NCI-H82 treated with DMSO at 0.1 percent for 48 hours (cell line): ENCODE data around the gene SCYL1.

Source experiments
- DNase-seq: peaks from one replicate; lab custom pipeline; 2025; ENCODE audit not compliant: unreplicated experiment; lab: John Stamatoyannopoulos, UW

The SCYL1 gene

DNA sequence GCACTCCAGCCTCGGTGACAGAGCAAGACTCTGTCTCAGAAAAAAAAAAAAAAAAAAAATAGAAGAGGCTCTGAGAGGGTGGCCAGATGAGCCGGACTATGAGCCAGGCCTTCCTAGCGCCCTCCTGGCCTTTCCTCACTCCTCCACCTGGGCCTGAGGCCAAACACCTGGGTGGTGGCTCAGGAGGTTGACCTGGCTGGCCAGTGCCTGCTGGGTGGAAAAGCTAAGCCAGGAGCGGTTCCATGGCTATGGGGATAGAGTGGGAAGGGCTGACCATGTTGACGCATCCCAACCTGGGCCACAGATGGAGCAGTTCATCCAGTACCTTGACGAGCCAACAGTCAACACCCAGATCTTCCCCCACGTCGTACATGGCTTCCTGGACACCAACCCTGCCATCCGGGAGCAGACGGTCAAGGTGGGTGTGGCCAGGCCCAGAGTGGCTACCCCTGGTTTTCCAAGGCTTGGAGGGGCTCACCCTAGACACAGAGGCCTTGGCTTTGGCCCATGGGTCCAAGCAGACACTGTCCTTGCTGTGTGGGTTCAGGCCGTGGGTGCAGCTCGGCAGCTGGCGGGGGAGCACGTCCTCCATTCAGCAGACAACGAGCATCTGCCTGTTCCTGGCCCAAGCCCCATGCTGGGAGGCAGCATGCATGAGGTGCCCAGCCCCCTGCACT, 7.6 kb downstream of the SCYL1 start:
- DNase-seq: no peak

DNA sequence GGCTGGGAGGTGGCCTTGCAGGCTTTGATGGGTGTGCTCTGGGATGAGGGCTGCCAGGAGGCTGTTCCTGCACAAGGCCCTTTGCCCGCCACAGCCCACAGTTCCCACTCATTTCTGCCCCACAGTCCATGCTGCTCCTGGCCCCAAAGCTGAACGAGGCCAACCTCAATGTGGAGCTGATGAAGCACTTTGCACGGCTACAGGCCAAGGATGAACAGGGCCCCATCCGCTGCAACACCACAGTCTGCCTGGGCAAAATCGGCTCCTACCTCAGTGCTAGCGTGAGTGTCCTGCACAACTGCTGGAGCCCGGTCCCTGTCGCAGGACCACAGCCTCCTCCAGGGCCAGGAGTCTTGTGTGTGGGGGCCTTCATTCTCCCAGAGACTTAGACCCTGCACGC, 10.2 kb downstream of the SCYL1 start:
- no peak for DNase-seq

DNA sequence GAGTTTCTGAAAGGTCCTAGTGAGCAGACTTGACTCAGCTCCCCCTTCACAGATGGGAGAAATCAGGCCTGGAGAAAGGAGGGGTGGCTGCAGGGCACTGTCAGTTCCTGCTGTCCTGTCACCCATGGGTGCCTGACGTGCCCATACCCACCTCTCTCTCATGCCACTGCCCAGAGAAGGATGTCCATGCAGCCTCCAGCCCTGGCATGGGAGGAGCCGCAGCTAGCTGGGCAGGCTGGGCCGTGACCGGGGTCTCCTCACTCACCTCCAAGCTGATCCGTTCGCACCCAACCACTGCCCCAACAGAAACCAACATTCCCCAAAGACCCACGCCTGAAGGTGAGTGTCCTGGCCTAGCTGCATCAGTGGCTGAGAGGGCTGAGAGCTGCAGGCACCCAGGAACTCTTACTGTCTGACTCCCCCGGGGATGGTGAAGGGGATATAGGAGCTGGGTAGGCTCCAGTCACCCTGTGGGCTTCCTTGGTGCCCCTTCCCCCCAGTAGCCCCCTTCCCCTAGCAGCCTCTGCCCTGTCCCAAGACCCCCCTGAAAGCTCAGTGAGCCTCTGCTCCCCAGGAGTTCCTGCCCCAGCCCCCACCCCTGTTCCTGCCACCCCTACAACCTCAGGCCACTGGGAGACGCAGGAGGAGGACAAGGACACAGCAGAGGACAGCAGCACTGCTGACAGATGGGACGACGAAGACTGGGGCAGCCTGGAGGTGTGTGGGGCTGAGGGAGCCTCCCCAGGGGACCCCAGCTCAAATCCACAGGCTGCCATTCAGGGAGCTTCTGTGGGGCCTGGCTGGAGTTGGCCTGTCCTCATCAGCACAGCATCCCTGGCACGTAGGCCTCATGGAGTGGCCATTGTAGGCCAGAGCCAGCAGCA, 11.8 kb downstream of the SCYL1 start:
- DNase-seq: no peak

DNA sequence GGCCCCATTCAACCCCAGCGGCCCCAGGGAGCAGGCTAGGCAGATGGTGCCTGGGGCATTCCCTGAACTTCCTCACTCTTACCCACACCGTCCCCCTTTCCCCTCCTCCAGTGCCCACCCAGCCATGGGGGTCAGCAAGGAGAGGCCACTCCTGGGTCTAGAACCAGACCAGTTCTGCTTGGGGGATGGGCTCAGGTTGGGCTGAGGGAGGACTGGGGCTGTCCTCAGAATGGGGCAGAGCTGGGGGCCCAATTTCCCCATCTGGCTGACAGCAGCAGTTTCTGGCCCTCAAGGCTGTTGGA, 12.4 kb downstream of the SCYL1 start:
- DNase-seq: no peak

DNA sequence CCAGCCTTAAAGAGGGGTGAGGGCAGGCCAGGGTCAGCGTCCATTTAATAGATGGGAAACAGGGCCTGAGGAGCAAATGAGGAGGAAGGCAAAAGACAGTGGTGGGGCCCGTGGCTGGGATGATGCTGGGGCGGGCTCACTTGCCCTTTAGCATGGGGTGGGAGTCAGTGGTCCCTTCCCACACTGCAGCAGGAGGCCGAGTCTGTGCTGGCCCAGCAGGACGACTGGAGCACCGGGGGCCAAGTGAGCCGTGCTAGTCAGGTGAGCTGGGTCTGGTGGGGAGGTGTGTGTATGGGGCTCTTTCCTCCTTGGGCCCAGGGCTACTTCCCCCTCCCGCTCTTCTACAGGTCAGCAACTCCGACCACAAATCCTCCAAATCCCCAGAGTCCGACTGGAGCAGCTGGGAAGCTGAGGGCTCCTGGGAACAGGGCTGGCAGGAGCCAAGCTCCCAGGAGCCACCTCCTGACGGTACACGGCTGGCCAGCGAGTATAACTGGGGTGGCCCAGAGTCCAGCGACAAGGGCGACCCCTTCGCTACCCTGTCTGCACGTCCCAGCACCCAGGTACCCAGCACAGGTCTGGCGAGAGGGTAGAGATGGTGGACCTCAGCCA, 12.8 kb downstream of the SCYL1 start:
- DNase-seq: no peak

DNA sequence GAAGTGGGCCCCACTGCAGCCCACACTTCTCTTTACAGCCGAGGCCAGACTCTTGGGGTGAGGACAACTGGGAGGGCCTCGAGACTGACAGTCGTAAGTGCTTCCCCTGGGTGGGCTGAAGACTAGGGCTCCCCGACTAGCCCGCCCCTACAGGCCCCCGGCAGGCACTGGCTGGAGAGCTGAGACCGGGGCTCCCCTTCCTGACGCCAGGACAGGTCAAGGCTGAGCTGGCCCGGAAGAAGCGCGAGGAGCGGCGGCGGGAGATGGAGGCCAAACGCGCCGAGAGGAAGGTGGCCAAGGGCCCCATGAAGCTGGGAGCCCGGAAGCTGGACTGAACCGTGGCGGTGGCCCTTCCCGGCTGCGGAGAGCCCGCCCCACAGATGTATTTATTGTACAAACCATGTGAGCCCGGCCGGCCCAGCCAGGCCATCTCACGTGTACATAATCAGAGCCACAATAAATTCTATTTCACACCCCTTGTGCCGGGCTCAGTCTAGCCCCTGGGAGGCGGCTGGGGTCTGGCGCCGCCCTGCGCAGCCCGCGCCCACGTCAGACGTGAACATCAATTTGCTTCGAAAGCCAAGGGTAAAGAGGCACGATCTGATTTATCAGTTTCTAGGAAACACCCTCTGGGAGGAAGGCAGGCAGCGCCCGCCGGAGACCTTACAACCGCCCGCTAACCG, 13.5 kb downstream of the SCYL1 start:
- DNase-seq: no peak

DNA sequence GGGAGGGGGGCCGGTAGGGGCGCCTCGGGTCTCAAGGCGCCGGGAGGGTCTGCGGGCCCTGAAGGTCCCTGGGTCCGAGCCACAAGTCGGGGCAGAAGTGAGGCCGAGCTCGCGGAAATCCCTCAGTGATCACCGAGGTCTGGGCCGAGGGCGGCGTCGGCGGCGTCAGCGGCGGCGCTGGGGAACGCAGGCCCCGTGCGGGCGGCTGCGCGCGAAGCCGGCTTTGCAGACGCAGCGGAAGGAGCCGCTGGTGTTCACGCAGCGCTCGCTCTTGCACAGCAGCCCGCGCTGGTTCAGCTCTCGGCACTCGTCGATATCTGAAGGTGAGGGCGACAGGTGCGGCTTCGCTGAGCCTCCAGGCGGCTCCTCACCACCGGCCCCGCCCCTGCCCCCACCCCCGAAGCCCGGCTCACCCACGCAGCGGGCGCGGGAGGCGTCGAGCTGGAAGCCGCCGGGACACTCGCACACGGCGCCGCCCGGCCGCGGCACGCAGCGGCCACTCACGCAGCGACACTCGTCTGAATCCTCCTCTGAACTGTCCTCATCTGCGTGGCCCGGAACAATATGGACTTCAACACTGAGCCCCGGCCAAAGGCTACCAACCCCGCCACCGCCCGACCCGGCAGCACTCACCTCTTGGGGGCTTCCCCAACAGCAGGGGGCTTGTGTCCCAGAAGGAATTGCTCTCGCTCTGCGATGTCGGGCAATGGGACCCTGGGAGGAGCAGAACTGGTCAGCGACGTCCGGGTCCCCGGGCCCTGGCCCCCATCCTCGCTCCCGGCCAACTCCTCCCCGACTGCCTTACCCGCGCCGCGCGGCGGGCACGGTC, 14.2 kb downstream of the SCYL1 start:
- no peak for DNase-seq

DNA sequence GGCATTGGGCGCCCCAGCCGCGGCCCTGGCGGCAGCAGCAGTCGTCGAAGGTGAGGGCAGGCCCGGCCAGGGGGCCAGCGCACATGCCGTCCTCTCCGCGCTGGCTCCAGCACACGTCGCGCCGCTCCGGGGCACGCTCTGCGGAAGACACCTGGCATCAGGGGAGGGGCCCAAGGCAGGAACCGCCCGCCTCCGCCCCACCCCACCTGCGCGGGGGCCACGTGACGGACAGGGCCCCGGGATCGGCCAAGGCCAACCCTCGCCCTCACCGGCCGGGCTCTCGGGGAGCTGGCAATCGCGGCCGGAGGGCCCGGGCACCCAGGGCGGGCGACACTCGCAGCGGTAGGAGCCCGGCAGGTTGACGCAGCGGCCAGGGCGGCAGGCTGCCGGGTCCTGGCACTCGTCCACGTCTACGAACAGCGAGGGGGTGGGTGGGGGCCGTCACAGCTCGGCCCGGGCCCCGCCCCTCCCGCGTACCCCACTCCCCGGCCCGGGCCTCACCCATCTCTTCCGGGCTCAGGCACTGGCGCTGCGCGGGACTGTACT, 14.9 kb downstream of the SCYL1 start:
- DNase-seq: no peak

DNA sequence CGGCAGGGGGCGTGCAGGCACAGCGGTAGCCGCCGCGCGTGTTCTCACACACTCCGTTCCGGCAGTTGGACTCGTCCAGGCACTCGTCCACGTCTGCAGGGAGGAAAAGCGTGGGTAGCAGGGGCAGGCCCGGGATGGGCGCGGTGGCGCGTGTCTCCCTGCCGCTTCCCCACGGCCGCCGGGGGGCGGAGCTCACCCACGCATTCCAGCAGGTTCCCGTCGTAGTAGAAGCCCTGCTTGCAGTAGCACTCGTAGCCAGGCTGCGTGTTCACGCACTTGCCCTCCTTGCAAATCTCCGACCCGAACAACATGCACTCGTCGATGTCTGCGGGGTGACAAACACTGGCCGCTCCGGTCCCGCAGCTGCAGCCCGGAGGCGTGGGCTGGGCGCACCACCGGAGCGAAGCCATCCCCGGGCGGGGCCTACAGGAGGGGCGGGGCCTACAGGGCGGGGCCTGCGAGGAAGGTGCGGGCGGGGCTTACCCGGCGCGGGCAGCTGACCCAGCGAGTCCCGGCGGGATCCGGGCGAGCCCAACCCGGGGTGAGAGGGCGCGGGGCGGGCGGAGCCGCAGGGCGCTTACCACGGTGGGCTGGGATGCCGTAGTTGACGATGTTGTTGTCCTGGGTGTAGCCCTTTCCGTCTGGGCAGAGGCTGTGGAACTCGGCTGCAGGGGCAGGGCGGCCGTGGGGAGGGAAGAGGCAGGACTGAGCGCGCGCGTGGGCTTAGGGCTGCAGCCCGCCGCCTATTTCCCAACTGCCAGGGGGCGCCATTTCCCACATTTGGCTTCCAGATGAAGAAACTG, 15.6 kb downstream of the SCYL1 start:
- peak; percentile 19 for DNase-seq

DNA sequence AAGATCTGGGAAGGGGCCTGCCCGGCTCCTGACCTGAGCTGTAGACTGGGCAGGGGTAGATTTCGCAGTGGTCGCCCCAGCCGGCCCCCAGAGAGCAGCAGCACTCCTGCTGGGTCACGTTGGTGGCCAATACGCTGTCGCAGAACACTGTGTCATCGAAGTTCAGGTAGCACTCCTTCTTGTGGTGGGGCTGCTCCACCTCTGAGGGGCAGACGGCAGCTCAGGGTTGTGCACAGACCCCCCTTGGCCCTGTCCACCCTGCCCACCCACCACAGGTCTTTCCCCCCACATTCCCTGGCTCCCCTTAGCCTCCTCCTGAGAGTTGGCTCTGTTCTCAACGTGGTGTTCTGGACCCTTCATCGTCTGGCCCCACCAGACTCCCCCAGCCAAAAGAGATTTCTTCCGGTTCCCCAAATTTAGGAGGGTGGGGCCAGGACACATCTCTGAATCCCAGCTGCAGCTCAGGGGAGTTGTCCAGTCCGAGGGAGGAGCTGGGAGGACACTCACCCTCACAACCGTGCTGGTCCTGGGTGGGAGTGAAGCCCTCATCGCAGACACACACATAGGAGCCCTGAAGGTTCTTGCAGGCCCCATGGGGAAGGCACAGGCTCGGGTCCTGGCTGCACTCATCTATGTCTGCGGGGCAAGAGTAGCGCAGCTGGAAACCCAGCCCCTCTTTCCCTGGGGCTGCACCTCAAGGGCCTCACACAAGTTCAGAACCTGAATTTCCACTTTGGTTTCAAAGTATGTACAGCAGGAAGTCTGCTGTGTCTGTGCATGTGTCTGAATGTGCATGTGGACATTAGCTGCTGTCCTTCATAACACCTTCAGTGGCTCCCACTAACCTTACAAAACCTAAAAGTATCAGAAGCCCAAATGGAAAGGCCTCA, 16.5 kb downstream of the SCYL1 start:
- no peak for DNase-seq

DNA sequence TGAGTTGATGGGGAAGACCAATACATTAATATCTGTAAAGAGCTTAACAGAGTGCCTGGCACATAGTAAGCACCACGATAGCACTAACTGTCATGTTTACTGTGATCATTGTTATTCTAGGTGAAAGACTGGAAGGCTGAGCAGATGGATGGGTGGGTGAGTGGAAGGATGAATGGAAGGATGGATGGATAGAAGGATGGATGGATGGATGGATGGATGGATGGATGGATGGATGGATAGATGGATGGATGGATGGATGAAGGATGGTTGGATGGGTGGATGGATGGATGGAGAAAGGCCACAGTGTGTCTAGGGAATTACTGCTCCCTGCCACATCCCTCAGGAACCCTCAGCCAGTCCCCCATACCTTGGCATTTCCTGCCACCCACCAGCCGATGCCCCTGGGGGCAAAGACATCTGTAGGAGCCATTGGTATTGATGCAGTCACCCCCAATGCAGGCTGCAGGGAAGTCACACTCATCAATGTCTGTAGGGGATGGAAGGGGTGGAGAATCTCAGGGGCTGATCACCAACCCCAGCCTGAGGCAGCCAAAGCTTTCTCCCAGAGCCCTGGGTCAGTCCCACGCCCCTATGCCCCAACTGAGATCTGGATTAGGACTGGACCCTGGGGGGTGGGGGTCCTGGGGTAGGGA, 18.0 kb downstream of the SCYL1 start:
- no peak for DNase-seq

DNA sequence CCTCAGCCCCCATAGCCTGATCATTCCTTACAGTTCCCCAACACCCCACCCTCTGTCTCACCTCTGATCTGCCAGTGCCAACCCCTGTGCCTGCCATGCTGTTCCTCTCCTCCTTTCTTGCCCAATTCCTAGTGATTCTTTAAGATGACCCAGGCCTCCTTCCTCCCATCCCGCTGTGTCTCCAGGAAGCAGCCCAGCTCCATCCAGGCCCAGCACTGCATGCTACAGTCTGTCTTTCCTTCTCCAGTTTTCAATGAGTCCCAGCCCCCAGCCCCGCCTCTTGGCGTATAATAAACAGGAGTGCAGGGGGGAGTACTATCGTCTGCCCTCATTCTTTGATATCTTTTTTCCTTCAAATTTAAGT, 21.0 kb downstream of the SCYL1 start:
- DNase-seq: no peak

DNA sequence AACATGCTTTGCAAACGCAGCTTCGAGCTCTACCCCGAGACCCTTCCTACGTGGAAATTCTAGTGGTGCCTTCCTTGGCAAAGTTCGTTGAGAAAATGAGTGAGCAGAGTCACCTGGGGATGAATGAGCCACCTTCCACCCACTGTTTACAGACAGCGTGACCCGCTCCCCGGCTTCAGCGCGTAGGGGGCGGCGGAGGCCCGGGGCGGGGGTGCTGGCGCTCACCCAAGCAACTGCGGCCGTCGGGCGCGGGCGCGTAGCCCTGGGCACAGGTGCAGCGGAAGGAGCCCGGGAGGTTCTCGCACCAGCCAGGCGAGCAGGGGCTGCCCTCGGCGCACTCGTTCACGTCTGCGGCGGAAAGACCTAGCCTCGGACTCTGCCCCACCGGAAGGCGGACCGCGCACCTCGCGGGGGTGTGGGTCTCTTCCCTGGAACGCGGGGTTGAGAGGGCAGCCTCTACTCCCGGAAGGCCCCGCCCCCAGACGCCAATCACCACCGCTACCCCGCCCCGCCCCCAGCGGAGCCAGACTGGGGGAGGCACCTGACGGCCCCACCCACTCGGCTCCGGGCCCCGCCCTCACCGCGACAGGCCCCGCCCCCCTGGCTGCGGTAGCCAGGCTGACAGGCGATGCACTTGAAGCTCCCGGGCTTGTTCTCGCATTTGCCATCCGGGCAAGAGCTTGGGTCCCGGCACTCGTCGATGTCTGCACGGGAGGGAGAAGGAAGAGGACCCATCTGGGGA, 21.5 kb downstream of the SCYL1 start:
- DNase-seq: peak; percentile 48

DNA sequence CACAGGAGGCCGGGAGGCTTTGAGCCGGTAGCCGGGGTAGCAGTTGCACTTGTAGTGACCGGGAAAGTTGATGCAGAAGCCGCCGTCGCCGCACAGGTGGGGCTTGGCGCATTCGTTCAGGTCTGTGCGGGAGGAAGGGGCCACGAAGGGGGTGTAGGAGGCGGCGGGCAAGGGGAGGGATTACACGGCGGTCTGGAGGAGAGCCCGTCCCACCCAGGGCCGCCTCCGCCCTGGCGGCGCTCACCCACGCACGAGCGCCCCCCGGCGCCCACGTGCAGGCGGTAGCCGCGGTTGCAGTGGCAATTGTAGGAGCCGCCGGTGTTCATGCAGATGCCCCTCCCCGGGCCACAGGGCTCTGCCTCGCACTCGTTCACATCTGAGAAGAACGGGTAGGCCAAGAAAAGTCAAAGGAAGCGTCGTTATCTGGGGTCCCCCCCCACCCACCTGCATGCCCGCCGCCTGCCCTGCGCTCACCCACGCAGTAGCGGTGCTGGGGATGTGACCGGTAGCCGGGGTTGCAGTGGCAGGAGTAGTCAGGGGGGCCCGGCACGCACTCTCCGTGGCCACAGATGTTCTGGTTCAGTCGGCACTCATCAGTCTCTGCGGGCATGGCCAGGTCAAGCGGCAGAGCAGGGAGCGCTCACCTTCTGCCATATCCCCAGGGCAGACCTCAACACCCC, 22.7 kb downstream of the SCYL1 start:
- DNase-seq: no peak

DNA sequence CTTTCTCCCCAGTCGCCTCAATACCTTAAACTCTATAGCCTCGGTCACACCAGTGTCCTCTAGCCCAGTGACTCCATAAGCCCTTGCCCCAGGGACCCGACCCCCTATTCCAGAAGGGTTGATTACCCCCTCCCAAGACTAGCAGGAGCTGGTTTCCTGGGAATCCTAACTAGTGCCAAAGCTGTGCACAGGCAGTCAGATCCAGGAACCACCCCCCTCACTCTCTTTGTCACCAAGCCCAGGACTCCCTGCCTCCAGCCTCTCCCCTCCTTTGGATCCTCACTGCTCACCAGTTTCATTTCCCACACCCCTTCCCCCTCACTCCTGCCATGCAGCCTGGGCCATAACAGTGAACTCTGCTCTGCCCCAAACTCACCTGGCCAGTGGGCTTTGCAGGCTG, 23.5 kb downstream of the SCYL1 start:
- no peak for DNase-seq

DNA sequence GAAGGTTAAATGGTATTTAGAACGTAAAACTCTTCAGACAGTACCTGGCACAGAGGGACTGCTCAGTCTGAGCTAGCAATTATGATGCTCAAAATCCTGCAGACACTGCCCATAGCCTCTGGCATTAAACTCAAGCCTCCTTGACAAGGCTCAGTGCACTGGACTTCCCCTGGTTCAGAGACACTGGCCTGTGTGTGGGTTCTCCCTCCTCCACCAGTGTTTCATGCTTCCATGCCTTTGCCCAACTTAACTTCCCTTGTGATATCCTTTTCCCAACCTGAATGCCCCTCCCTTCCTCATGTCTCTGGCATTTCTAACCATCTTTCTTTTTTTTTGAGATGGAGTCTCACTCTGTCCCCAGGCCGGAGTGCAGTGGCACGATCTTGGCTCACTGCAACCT, 24.2 kb downstream of the SCYL1 start:
- DNase-seq: no peak
